ENCODE results near the gene CACNG3.
"Not testable (repeated sequence)": the region's sequence is repeated elsewhere in the genome, so short reads cannot be mapped to it uniquely, and the experiment has no call there.

Gene CACNG3

GRCh38 chr16:24232936-24233335 lies 23.2 kb upstream of the CACNG3 start:
- Histone ChIP-seq H3K9me3 (ENCODE audit: insufficient read depth, low read depth, low read length) (no peaks in the 10 kb centered on the region), H3K79me2 (ENCODE audit: insufficient read depth, low read length) (no peaks in the 10 kb centered on the region), H3K4me1 (ENCODE audit: insufficient read depth, low read length, poor library complexity, severe bottlenecking) (no peaks in the 10 kb centered on the region), H3F3A (ENCODE audit: low read depth) (no peaks in the 10 kb centered on the region), H2AFZ (ENCODE audit: low read length) (no peak overlapping the region), H3K9ac (ENCODE audit: low read depth, low read length, poor library complexity, severe bottlenecking) (no peak overlapping the region), H3K36me3 (ENCODE audit: insufficient read depth, low read length) (no peaks in the 10 kb centered on the region), H3K4me2 (ENCODE audit: low read depth, low read length, poor library complexity, severe bottlenecking) (no peak overlapping the region), H3K4me3 (ENCODE audit: low read length, poor library complexity, severe bottlenecking) (no peak overlapping the region), H3K27me3 (ENCODE audit: insufficient read depth, low read length, poor library complexity, severe bottlenecking) (no peaks in the 10 kb centered on the region), H4K20me1 (ENCODE audit: insufficient read depth, low read length, poor library complexity, severe bottlenecking) (no peaks in the 10 kb centered on the region), H3K9me2 (replicated peaks; ENCODE audit: low read depth, low read length) (no peaks in the 10 kb centered on the region)
- TF ChIP-seq CTCF (conservative IDR thresholded peaks at IDR 0.05; ENCODE audit: low read length), result no peak
- TF ChIP-seq EZH2phosphoT487 (IDR thresholded peaks at IDR 0.05; ENCODE audit: borderline replicate concordance), result no peak

- Histone ChIP-seq H2AFZ (ENCODE audit: low read length) (no peak overlapping the region), H4K20me1 (ENCODE audit: insufficient read depth, low read length, poor library complexity, severe bottlenecking) (no peaks in the 10 kb centered on the region), H3K4me2 (ENCODE audit: low read depth, low read length, poor library complexity, severe bottlenecking) (no peak overlapping the region), H3K4me3 (ENCODE audit: low read length, poor library complexity, severe bottlenecking) (no peak overlapping the region), H3K4me1 (ENCODE audit: insufficient read depth, low read length, poor library complexity, severe bottlenecking) (no peaks in the 10 kb centered on the region), H3K9me3 (ENCODE audit: insufficient read depth, low read depth, low read length) (no peaks in the 10 kb centered on the region), H3K9ac (ENCODE audit: low read depth, low read length, poor library complexity, severe bottlenecking) (no peak overlapping the region), H3F3A (ENCODE audit: low read depth) (no peaks in the 10 kb centered on the region), H3K9me2 (replicated peaks; ENCODE audit: low read depth, low read length) (no peaks in the 10 kb centered on the region), H3K27me3 (ENCODE audit: insufficient read depth, low read length, poor library complexity, severe bottlenecking) (no peaks in the 10 kb centered on the region), H3K79me2 (ENCODE audit: insufficient read depth, low read length) (no peaks in the 10 kb centered on the region), H3K36me3 (ENCODE audit: insufficient read depth, low read length) (no peaks in the 10 kb centered on the region)
- TF ChIP-seq EZH2phosphoT487 (IDR thresholded peaks at IDR 0.05; ENCODE audit: borderline replicate concordance), result no peak
- no peak for TF ChIP-seq CTCF (conservative IDR thresholded peaks at IDR 0.05; ENCODE audit: low read length)
Observed at GRCh38 chr16:24234737-24235136, 21.4 kb upstream of the CACNG3 start.

GRCh38 chr16:24235806-24236205 lies 20.3 kb upstream of the CACNG3 start:
- TF ChIP-seq EZH2phosphoT487 (IDR thresholded peaks at IDR 0.05; ENCODE audit: borderline replicate concordance) (no peak), CTCF (conservative IDR thresholded peaks at IDR 0.05; ENCODE audit: low read length) (no peak)
- H3K4me3 ChIP-seq (ENCODE audit: low read length, poor library complexity, severe bottlenecking), result no peak overlapping the region
- no peaks in the 10 kb centered on the region for H4K20me1 ChIP-seq (ENCODE audit: insufficient read depth, low read length, poor library complexity, severe bottlenecking)
- no peaks in the 10 kb centered on the region for H3K4me1 ChIP-seq (ENCODE audit: insufficient read depth, low read length, poor library complexity, severe bottlenecking)
- H3K27me3 ChIP-seq (ENCODE audit: insufficient read depth, low read length, poor library complexity, severe bottlenecking), result no peaks in the 10 kb centered on the region
- H3K36me3 ChIP-seq (ENCODE audit: insufficient read depth, low read length), result no peaks in the 10 kb centered on the region
- H3F3A ChIP-seq (ENCODE audit: low read depth), result no peaks in the 10 kb centered on the region
- H3K9me3 ChIP-seq (ENCODE audit: insufficient read depth, low read depth, low read length), result no peaks in the 10 kb centered on the region
- no peaks in the 10 kb centered on the region for H3K9me2 ChIP-seq (replicated peaks; ENCODE audit: low read depth, low read length)
- no peak overlapping the region for H3K9ac ChIP-seq (ENCODE audit: low read depth, low read length, poor library complexity, severe bottlenecking)
- no peak overlapping the region for H3K4me2 ChIP-seq (ENCODE audit: low read depth, low read length, poor library complexity, severe bottlenecking)
- H3K79me2 ChIP-seq (ENCODE audit: insufficient read depth, low read length), result no peaks in the 10 kb centered on the region
- H2AFZ ChIP-seq (ENCODE audit: low read length), result no peak overlapping the region

- not testable (repeated sequence) for H3K4me2 ChIP-seq (ENCODE audit: low read depth, low read length, poor library complexity, severe bottlenecking); H3K79me2 ChIP-seq (ENCODE audit: insufficient read depth, low read length); H3K9ac ChIP-seq (ENCODE audit: low read depth, low read length, poor library complexity, severe bottlenecking); H4K20me1 ChIP-seq (ENCODE audit: insufficient read depth, low read length, poor library complexity, severe bottlenecking); H2AFZ ChIP-seq (ENCODE audit: low read length); H3K27me3 ChIP-seq (ENCODE audit: insufficient read depth, low read length, poor library complexity, severe bottlenecking); H3K4me3 ChIP-seq (ENCODE audit: low read length, poor library complexity, severe bottlenecking); H3K36me3 ChIP-seq (ENCODE audit: insufficient read depth, low read length); H3F3A ChIP-seq (ENCODE audit: low read depth); H3K9me2 ChIP-seq (replicated peaks; ENCODE audit: low read depth, low read length); H3K4me1 ChIP-seq (ENCODE audit: insufficient read depth, low read length, poor library complexity, severe bottlenecking); H3K9me3 ChIP-seq (ENCODE audit: insufficient read depth, low read depth, low read length)
Observed at GRCh38 chr16:24238846-24239245, 17.3 kb upstream of the CACNG3 start.
